Neutrophil (primary cell): Measurements from ENCODE around the gene ACSL6.

Experiments
- H3K27ac ChIP-seq: fragments of 200-600 bp; sonication (generic); 2 replicates; pipeline ENCODE4 v1.5.1; 2016; ENCODE audit warnings: mild to moderate bottlenecking, moderate library complexity
- H3K27me3 ChIP-seq: fragments of 200-600 bp; sonication (generic); 2 replicates; pipeline ENCODE4 v1.6.0; 2016; ENCODE audit warnings: mild to moderate bottlenecking
- H3K36me3 ChIP-seq: fragments of 200-600 bp; sonication (generic); 2 replicates; pipeline ENCODE4 v1.5.1; 2017
- H3K4me1 ChIP-seq, 2 experiments: fragments of 200-600 bp in 1 of 2; sonication (generic) in 1 of 2; 1 replicate in 1 of 2; 2 replicates in 1 of 2; pipeline versions ENCODE4 v1.5.1 to v1.6.1; 2013 to 2016; ENCODE audit warnings: low read depth in 1 of 2, low read length in 1 of 2, mild to moderate bottlenecking in 1 of 2, moderate library complexity in 1 of 2; ENCODE audit not compliant: control insufficient read depth in 1 of 2, insufficient read depth in 1 of 2
- H3K4me3 ChIP-seq, 2 experiments: fragments of 200-600 bp in 1 of 2; sonication (generic) in 1 of 2; 1 replicate in 1 of 2; 2 replicates in 1 of 2; pipeline ENCODE4 v1.5.1; 2013 to 2016; ENCODE audit warnings: low read depth in 1 of 2, low read length in 1 of 2, mild to moderate bottlenecking in 1 of 2, moderate library complexity in 1 of 2
- H3K9me3 ChIP-seq: fragments of 200-600 bp; sonication (generic); 2 replicates; pipeline ENCODE4 v1.5.1; 2016
- TF ChIP-seq, protein P1 (sequence below): fragments of 200-600 bp; sonication (generic); IDR thresholded peaks from 2 replicates; pipeline ENCODE4 v1.5.1; 2016; ENCODE audit warnings: antibody characterized with exemption

The ACSL6 gene

DNA sequence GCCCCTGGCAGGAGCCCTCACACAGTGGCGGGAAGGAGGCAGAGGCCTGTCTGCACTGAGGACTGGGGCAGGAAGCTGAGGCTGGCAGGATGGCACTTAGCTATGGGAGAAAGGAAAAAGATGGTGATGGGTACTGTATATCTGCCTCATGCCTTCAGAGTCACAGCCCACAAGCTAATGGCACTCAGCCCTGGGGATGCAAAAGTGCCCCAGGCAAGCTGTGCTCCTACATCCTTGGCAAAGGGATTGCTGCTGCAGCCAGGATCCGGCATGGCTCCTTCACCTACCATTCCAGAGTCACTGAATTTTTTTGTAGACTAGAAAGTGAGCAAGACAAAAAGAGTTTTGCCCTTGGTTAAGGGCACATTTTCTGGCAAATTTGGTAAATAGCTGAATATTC is 8.7 kb downstream of the ACSL6 start:
- TF ChIP-seq, protein P1, sequence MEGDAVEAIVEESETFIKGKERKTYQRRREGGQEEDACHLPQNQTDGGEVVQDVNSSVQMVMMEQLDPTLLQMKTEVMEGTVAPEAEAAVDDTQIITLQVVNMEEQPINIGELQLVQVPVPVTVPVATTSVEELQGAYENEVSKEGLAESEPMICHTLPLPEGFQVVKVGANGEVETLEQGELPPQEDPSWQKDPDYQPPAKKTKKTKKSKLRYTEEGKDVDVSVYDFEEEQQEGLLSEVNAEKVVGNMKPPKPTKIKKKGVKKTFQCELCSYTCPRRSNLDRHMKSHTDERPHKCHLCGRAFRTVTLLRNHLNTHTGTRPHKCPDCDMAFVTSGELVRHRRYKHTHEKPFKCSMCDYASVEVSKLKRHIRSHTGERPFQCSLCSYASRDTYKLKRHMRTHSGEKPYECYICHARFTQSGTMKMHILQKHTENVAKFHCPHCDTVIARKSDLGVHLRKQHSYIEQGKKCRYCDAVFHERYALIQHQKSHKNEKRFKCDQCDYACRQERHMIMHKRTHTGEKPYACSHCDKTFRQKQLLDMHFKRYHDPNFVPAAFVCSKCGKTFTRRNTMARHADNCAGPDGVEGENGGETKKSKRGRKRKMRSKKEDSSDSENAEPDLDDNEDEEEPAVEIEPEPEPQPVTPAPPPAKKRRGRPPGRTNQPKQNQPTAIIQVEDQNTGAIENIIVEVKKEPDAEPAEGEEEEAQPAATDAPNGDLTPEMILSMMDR, result no peak
- Histone ChIP-seq H3K4me3 (no peak overlapping the region), H3K4me1 (peaks cover 8 to 19% of the 10 kb centered on the region in 2 experiments), H3K27ac (no peak overlapping the region), H3K27me3 (peaks cover 1% of the 10 kb centered on the region), H3K9me3 (no peaks in the 10 kb centered on the region), H3K36me3 (no peaks in the 10 kb centered on the region)

DNA sequence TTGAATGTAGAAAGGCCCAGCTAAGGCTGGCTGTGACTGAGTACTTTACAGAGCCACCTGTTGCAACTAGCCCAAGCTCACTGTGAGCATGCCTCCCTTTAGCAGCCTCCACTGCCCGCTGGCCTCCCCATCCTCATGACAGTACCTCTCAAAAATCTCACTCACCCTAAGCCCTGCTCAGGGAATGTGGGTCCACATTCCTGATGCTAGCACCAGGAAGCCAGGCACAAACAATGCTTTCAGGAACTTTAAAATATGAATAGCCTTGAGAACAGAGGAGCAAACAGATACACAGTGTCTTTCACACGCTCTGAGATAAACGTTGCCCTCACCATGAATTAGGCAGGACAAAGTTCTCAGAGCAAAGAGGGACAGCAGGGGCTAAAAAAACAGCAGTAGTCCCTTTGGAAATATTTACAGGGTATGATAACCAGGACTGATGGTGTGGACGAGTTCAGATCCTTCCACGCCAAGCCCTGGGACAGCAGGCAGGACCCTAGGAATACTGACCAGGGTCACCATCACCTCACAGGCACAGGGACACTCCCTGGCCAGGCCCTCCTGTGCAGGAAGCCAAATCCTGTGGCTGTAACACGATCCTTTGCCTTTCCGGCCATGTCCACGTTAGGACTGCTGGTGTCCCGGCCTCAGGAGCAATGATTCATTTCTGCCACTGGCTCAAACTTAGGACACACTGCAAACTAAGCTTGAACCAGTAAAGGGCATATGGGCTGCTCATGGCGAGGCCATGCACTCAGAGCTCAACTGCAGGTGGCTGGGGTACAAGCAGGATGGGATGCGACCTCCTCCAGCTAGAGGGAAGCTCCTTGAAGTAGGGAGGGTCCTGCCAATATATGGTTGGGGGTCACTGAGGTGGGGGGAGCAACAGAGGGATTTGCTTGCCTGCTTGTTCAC is 9.6 kb downstream of the ACSL6 start:
- Histone ChIP-seq H3K4me3 (no peak overlapping the region), H3K9me3 (no peaks in the 10 kb centered on the region), H3K27ac (no peak overlapping the region), H3K4me1 (peaks cover 8 to 19% of the 10 kb centered on the region in 2 experiments), H3K36me3 (no peaks in the 10 kb centered on the region), H3K27me3 (no peaks in the 10 kb centered on the region)
- TF ChIP-seq, protein P1, result no peak

- H3K4me1 ChIP-seq, result peaks cover 8 to 19% of the 10 kb centered on the region in 2 experiments
- H3K27ac ChIP-seq, result no peak overlapping the region
- no peaks in the 10 kb centered on the region for H3K9me3 ChIP-seq
- no peaks in the 10 kb centered on the region for H3K27me3 ChIP-seq
- TF ChIP-seq, protein P1, result no peak
- H3K36me3 ChIP-seq, result no peaks in the 10 kb centered on the region
- no peak overlapping the region for H3K4me3 ChIP-seq
Measured at GRCh38 chr5:132000677-132001453, 10.6 kb downstream of the ACSL6 start.

GRCh38 chr5:132000241-132000490 is 11.3 kb downstream of the ACSL6 start:
- H3K27ac ChIP-seq, result no peak overlapping the region
- H3K27me3 ChIP-seq, result no peaks in the 10 kb centered on the region
- no peaks in the 10 kb centered on the region for H3K36me3 ChIP-seq
- TF ChIP-seq, protein P1, result no peak
- peaks cover 8 to 19% of the 10 kb centered on the region in 2 experiments for H3K4me1 ChIP-seq
- no peaks in the 10 kb centered on the region for H3K9me3 ChIP-seq
- no peak overlapping the region for H3K4me3 ChIP-seq

- TF ChIP-seq, protein P1, result no peak
- Histone ChIP-seq H3K36me3 (no peaks in the 10 kb centered on the region), H3K4me3 (no peak overlapping the region), H3K9me3 (no peaks in the 10 kb centered on the region), H3K4me1 (peaks cover 8 to 19% of the 10 kb centered on the region in 2 experiments), H3K27ac (no peak overlapping the region), H3K27me3 (no peaks in the 10 kb centered on the region)
Measured at GRCh38 chr5:131999441-132000240, 11.8 kb downstream of the ACSL6 start.
